ENCODE results near the gene SOHLH1.

The SOHLH1 gene

GRCh38 chr9:135732569-135733257 lies 33.4 kb upstream of the SOHLH1 start:
- no peak overlapping the region for H3K4me3 ChIP-seq (ENCODE audit: low read length)
- DNase-seq (ENCODE audit: low read depth, low spot score): no peak

- no peak overlapping the region for H3K4me3 ChIP-seq (ENCODE audit: low read length)
- no peak for DNase-seq (ENCODE audit: low read depth, low spot score)
Observed at GRCh38 chr9:135731454-135731853, 32.2 kb upstream of the SOHLH1 start.

GRCh38 chr9:135729480-135729879 lies 30.2 kb upstream of the SOHLH1 start:
- DNase-seq (ENCODE audit: low read depth, low spot score): no peak
- no peak overlapping the region for H3K4me3 ChIP-seq (ENCODE audit: low read length)

GRCh38 chr9:135728436-135729110 lies 29.3 kb upstream of the SOHLH1 start:
- no peak overlapping the region for H3K4me3 ChIP-seq (ENCODE audit: low read length)

GRCh38 chr9:135727257-135727875 lies 28.1 kb upstream of the SOHLH1 start:
- H3K4me3 ChIP-seq (ENCODE audit: low read length): no peak overlapping the region
- DNase-seq (ENCODE audit: low read depth, low spot score): no peak

More at GRCh38 chr9:135728436-135729110, 29.3 kb upstream of the SOHLH1 start:
- DNase-seq (ENCODE audit: low read depth, low spot score): no peak

- no peak for DNase-seq (ENCODE audit: low read depth, low spot score)
- no peak overlapping the region for H3K4me3 ChIP-seq (ENCODE audit: low read length)
Observed at GRCh38 chr9:135726138-135726853, 27.0 kb upstream of the SOHLH1 start.

GRCh38 chr9:135724186-135724787 lies 25.0 kb upstream of the SOHLH1 start:
- H3K4me3 ChIP-seq (ENCODE audit: low read length): no peak overlapping the region
- DNase-seq (ENCODE audit: low read depth, low spot score): no peak

- no peak overlapping the region for H3K4me3 ChIP-seq (ENCODE audit: low read length)
- DNase-seq (ENCODE audit: low read depth, low spot score): no peak
Observed at GRCh38 chr9:135722365-135722764, 23.1 kb upstream of the SOHLH1 start.

GRCh38 chr9:135719472-135719871 lies 20.2 kb upstream of the SOHLH1 start:
- no peak overlapping the region for H3K4me3 ChIP-seq (ENCODE audit: low read length)
- no peak for DNase-seq (ENCODE audit: low read depth, low spot score)

GRCh38 chr9:135718616-135719015 lies 19.3 kb upstream of the SOHLH1 start:
- no peak overlapping the region for H3K4me3 ChIP-seq (ENCODE audit: low read length)
- no peak for DNase-seq (ENCODE audit: low read depth, low spot score)

GRCh38 chr9:135717410-135717809 lies 18.1 kb upstream of the SOHLH1 start:
- no peak overlapping the region for H3K4me3 ChIP-seq (ENCODE audit: low read length)
- no peak for DNase-seq (ENCODE audit: low read depth, low spot score)

GRCh38 chr9:135716045-135716444 lies 16.8 kb upstream of the SOHLH1 start:
- H3K4me3 ChIP-seq (ENCODE audit: low read length): no peak overlapping the region
- DNase-seq (ENCODE audit: low read depth, low spot score): no peak

GRCh38 chr9:135715056-135715595 lies 15.8 kb upstream of the SOHLH1 start:
- DNase-seq (ENCODE audit: low read depth, low spot score): no peak
- no peak overlapping the region for H3K4me3 ChIP-seq (ENCODE audit: low read length)

GRCh38 chr9:135714242-135715055 lies 15.2 kb upstream of the SOHLH1 start:
- no peak overlapping the region for H3K4me3 ChIP-seq (ENCODE audit: low read length)
- no peak for DNase-seq (ENCODE audit: low read depth, low spot score)

- no peak for DNase-seq (ENCODE audit: low read depth, low spot score)
- H3K4me3 ChIP-seq (ENCODE audit: low read length): no peak overlapping the region
Observed at GRCh38 chr9:135712613-135713295, 13.5 kb upstream of the SOHLH1 start.

GRCh38 chr9:135711881-135712280 lies 12.6 kb upstream of the SOHLH1 start:
- no peak overlapping the region for H3K4me3 ChIP-seq (ENCODE audit: low read length)
- DNase-seq (ENCODE audit: low read depth, low spot score): no peak

- DNase-seq (ENCODE audit: low read depth, low spot score): no peak
- H3K4me3 ChIP-seq (ENCODE audit: low read length): no peak overlapping the region
Observed at GRCh38 chr9:135711391-135711790, 12.1 kb upstream of the SOHLH1 start.

GRCh38 chr9:135708164-135708563 lies 8.9 kb upstream of the SOHLH1 start:
- H3K4me3 ChIP-seq (ENCODE audit: low read length): no peak overlapping the region
- DNase-seq (ENCODE audit: low read depth, low spot score): no peak

Measured in Jurkat, Clone E6-1 (cell line).